RWPE1 (cell line): ENCODE results near the gene PITPNM2.

Experiments
- CTCF ChIA-PET: fragments of 350-600 bp; sonication (Branson Sonifier 250); formaldehyde crosslinking; extraction: SDS; loops from one replicate; lab custom pipeline; 2021; lab: Yijun Ruan, JAX
- POLR2A ChIA-PET: fragments of 400-600 bp; formaldehyde crosslinking; extraction: SDS; loops from one replicate; lab custom pipeline; 2020; ENCODE audit warnings: antibody characterized with exemption; ENCODE audit not compliant: low non-redundant PET; lab: Yijun Ruan, JAX
- DNase-seq: peaks from one replicate; pipeline ENCODE4 v3.0.0; 2012; ENCODE audit warnings: low spot score
- H3K27ac ChIP-seq: fragments of 450-650 bp; 2 replicates; pipeline ENCODE4 v1.5.1; 2017
- CTCF ChIP-seq: fragments of 450-650 bp; conservative IDR thresholded peaks from 2 replicates; pipeline ENCODE4 v1.5.1; 2017; ENCODE audit warnings: low read depth, mild to moderate bottlenecking

The PITPNM2 gene

GRCh38 chr12:123150744-123151456, at the start of gene PITPNM2:
TSS of gene PITPNM2 (minus strand) at chr12:123151090. CDS start at chr12:123034590, 116,500 bp downstream.
- CTCF ChIA-PET, result interaction anchor here (0.6 to 3.7 kb wide), 5 partner anchors 10 to 185 kb away, joined by 3 to 20 read pairs (median 3); partner anchors contain the start of gene ABCB9
- TF ChIP-seq CTCF, result peak; percentile 63
- POLR2A ChIA-PET, result interaction anchor here (1.0 kb wide), 1 partner anchor 108 kb away, joined by 5 read pairs; no protein-coding TSS in a partner anchor
- H3K27ac ChIP-seq, result peak within 1 kb of the TSS; percentile 63
- DNase-seq, result peak; percentile 58

DNA sequence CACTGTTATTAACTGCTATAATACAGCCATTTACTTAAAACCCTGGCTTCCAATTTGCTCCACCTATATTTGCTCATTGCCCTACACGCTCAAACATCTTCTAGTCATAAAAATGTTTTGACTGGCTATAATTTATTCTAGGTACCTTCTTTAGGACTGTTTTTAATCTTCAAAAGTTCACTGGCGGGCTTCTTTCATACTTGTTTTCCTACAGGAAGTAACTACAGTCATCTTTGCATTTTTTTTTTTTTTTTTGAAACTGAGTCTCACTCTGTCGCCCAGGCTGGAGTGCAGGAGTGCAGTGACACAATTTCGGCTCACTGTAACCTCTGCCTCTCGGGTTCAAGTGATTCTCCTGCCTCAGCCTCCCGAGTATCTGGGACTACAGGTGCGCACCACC, 49.5 kb upstream of the PITPNM2 start:
- TF ChIP-seq CTCF, result no peak
- ChIA-PET CTCF (no interaction called here), POLR2A (no interaction called here)
- no peak for DNase-seq
- H3K27ac ChIP-seq, result no peak overlapping the region

DNA sequence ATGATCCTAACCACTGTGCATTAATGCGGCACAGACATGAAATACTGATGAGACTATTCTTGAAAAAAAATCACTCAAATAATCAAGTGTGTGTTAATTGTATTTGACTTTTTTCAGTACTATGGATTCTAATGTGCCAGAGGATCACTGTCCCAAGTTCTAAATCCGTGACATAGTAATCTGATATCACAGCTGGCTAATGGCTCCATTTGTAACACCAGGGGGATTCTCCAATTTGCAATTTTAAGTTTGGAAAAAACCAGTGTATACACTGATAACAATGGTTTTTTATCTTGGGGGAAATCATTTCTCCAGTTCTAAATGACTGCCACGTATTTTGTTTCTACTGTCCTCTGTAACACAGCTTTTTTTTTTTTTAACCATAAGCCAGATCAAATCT, 49.0 kb upstream of the PITPNM2 start:
- ChIA-PET CTCF (interaction anchor here (0.6 kb wide), 1 partner anchor 142 kb away, joined by 4 read pairs; no protein-coding TSS in a partner anchor), POLR2A (no interaction called here)
- no peak overlapping the region for H3K27ac ChIP-seq
- no peak for TF ChIP-seq CTCF
- no peak for DNase-seq

GRCh38 chr12:123187637-123188036, 36.7 kb upstream of the PITPNM2 start:
- no peak for DNase-seq
- ChIA-PET POLR2A (interaction anchor here (0.5 kb wide), 1 partner anchor 21 kb away, joined by 6 read pairs; no protein-coding TSS in a partner anchor), CTCF (interaction anchor here (0.7 kb wide), 1 partner anchor 23 kb away, joined by 4 read pairs; no protein-coding TSS in a partner anchor)
- no peak overlapping the region for H3K27ac ChIP-seq
- TF ChIP-seq CTCF, result no peak

- CTCF ChIA-PET, result interaction anchor here (0.8 kb wide), 1 partner anchor 26 kb away, joined by 3 read pairs; no protein-coding TSS in a partner anchor
- no peak for TF ChIP-seq CTCF
These were observed 29.3 kb upstream of the PITPNM2 start for GRCh38 chr12:123180171-123180570.

GRCh38 chr12:123171967-123172366, 21.1 kb upstream of the PITPNM2 start:
- CTCF ChIA-PET, result interaction anchor here (0.6 to 0.7 kb wide), 2 partner anchors 19 to 219 kb away, joined by 3 to 5 read pairs; no protein-coding TSS in a partner anchor
- no peak for TF ChIP-seq CTCF
- no peak for DNase-seq
- POLR2A ChIA-PET, result no interaction called here
- H3K27ac ChIP-seq, result no peak overlapping the region

More at GRCh38 chr12:123180171-123180570, 29.3 kb upstream of the PITPNM2 start:
- DNase-seq, result no peak
- no peak overlapping the region for H3K27ac ChIP-seq
- POLR2A ChIA-PET, result no interaction called here
